HG03280 (cell line): ENCODE results near the gene RTF1.

Experiments
- ATAC-seq: cut with Tn5 transposase; IDR thresholded peaks from one replicate; pipeline ENCODE4 v1.9.1; 2021; ENCODE audit warnings: mild to moderate bottlenecking, moderate library complexity; ENCODE audit not compliant: unreplicated experiment

Gene RTF1

GRCh38 chr15:41484937-41485625 is 68.2 kb downstream of the RTF1 start:
- no peak for ATAC-seq

GRCh38 chr15:41486286-41486685 is 69.4 kb downstream of the RTF1 start:
- no peak for ATAC-seq

- no peak for ATAC-seq
Measured at GRCh38 chr15:41487381-41487780, 70.5 kb downstream of the RTF1 start.

- ATAC-seq = no peak
Measured at GRCh38 chr15:41487802-41488201, 70.9 kb downstream of the RTF1 start.

- no peak for ATAC-seq
Measured at GRCh38 chr15:41489641-41490040, 72.7 kb downstream of the RTF1 start.

- ATAC-seq = no peak
Measured at GRCh38 chr15:41490355-41490754, 73.5 kb downstream of the RTF1 start.

GRCh38 chr15:41491889-41492288 is 75.0 kb downstream of the RTF1 start:
- no peak for ATAC-seq

GRCh38 chr15:41492597-41493204 is 75.8 kb downstream of the RTF1 start:
- no peak for ATAC-seq

GRCh38 chr15:41493205-41493901 is 76.5 kb downstream of the RTF1 start, which contains the start of gene ITPKA:
TSS of gene ITPKA (plus strand) at chr15:41493874. CDS start at chr15:41493928, 54 bp downstream.
- ATAC-seq = peak; percentile 81

- no peak for ATAC-seq
Measured at GRCh38 chr15:41493902-41494189, 77.0 kb downstream of the RTF1 start.

GRCh38 chr15:41494190-41494921 is 77.5 kb downstream of the RTF1 start:
- ATAC-seq = peak; percentile 20

- no peak for ATAC-seq
Measured at GRCh38 chr15:41494922-41495735, 78.2 kb downstream of the RTF1 start.

GRCh38 chr15:41495736-41496599 is 79.1 kb downstream of the RTF1 start:
- no peak for ATAC-seq

- no peak for ATAC-seq
Measured at GRCh38 chr15:41498657-41499056, 81.8 kb downstream of the RTF1 start.

- ATAC-seq = no peak
Measured at GRCh38 chr15:41499109-41499851, 82.4 kb downstream of the RTF1 start.

- no peak for ATAC-seq
Measured at GRCh38 chr15:41501191-41501917, 84.5 kb downstream of the RTF1 start.

- ATAC-seq = no peak
Measured at GRCh38 chr15:41501931-41502794, 85.3 kb downstream of the RTF1 start.
